Measurements from ENCODE around the gene GATA6.
"Not testable (repeated sequence)": the region's sequence is repeated elsewhere in the genome, so short reads cannot be mapped to it uniquely, and the experiment has no call there.

GATA6 gene

DNA sequence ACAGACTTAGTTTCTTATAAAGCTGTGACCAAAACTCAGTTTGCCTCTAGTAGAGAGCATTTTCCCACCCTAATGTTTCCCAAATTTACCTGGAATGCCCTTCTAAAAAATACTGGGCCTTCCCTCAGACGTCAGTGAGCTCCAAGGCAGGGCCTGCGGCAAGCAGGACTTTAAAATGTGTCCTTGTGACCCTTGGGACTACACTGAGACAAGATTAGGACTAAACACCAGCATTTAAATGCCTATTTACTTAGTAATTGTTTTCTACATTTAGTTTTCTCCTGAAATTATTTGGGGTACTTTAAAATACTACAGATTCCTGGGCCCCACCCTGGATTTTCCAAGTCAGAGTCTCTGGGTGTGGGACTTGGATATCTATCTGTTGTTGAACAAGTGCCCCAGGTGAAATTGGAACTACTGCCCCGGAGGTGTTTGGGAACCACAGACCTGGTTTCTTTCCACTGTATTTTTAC, 14.3 kb downstream of the GATA6 start:
- no peak for DNase-seq

DNA sequence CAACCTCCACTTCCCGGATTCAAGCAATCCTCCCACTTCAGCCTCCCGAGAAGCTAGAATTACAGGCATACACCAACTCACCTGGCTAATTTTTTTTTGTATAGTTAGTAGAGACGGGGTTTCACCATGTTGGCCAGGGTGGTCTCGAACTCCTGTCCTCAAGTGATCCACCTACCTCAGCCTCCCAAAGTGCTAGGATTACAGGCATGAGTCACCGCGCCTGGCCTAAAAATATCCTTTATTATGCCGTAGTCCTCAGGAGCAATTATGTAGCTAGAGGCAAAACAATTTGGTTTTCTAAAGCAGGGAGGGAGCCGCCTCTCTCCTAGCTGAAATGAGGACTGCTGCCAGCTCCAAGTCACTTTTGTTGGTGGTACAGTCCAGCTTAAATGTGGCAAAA, 15.2 kb downstream of the GATA6 start:
- DNase-seq, result not testable (repeated sequence)

DNA sequence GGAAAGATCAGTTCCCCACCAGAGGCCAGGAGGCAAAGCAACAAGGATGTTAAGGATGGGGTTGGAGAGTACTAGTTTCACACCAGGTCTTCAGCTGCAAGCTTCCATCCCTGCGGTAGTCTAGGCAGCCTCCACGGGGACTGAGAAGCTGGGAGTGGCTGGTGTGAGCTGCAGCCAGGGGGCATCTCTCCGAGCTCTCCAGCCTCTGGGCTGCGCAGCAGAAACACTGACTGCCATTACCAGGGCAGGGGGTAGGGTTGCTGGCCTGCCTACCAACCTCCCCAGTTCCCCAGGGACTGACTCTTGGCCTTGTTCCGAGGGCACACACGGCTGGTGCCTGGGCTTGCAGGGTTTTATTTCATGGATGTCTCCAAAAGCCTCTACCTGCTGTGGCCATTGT, 15.9 kb downstream of the GATA6 start:
- DNase-seq, result no peak

DNA sequence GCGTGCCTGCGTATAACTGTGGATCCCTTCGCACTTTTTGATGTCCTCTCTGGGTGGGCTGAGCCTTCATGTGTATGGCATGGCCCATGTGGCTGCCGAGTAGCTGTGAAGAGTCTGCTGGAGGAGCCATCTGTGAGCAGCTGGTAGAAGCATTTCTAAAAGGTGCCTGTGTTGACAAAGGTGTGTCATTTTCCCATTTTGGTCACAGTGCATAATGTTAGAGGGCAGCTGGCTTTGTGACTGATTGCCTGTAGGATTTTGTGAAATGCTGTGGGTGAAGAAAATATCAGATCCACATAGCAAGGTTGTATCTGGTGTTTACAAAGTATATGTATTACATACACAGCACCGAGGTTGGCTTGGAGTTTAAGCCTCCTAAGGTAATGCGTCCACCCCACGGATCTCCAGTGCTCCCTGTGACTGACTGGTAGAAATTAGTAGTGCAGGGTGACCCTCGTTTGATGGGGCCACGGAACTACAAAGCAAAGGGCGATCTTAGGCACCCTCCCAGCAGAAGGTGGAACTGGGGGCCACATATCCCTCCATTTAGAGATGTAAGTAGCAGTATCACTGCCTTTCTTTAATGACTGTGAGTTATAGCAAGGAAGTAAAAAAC, 16.5 kb downstream of the GATA6 start:
- DNase-seq, result no peak

DNA sequence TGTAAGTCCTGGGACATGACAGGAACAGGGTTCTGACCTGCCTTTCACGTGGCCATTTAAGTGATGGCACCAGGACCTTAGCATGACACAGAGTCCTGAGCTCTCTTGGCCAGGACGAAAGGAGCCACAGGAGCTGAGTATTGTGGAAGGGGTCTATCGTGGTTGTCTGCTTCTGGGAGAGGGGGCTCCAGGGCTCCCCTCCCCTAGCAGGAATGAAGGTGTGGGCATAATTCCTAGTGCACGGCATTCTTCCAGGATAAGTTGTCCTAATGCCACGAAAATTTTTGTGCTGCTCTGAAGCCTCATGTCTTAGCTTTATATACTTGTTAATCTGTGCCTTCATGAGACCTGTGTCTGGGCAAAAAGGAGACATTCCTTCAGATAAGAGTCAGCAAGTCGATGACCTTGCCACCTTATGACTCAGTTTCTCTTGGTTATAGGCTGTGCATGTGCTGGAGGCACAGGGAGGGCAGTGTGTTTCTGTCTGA, 17.1 kb downstream of the GATA6 start:
- no peak for DNase-seq

DNA sequence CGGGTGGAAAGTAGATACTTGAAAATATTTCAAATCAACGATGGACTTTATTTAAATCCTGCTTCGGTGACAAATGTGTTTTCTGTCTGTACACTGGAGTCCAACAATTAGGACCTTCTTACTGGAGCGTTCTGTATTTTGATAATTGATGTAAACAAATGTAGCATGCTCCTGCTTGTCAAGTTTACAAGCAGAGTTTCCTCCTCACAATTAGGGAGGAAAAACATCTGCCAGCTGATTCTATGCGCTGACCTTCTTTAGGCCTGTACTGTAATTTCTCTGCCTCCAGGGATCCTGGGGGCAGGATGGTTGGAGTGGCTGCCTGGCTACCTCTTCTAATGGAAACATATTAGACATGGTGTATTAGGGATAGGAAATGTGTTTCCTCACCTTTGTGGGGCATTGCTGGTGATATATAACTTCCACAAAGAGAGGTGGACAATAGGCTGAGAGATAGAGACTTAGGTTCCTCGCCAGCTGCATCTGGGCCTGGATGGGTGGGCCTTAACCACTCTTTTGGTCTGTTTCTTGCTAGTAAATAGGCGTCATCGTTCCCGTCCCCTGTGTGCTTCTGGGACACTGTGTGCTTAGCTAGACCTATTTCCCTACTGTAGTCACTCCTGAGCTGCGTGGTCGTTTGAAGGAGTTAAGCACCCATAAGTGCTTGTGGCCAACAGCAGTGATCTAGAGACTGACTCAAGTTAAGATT, 19.3 kb downstream of the GATA6 start:
- DNase-seq, result no peak

DNA sequence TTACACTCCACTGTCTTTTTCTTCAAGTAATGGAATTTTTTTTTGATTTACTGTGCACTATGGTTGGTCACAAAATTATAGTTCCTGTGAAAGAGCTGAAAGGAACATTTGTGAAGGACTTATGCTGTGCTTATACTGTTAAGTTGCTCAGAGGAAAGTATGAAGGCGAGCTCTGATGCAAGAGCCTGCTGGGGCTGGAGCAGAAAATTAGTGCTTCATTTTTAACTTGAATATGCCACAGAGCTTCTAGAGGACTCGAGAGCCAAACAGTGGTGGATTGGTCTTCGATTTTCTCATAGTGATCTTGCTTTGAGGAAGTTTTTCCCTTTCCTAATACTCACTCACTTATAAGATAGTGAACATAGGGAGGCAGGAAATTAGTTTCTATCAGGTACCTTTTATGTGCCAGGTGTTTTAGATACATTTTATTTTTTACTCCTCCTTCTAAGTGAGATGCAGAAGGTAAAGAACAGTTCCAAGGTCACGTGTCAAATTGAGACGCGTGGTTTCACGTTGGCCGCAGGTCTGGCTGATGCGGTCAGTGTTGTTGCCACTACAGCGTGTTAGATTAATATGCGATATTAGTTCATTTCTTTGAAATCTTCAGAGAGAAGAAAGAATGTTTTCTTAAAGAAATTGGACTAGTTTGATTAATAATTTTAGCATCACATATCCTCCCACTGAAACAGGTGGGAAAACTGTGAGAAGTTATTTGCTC, 20.2 kb downstream of the GATA6 start:
- DNase-seq, result no peak

DNA sequence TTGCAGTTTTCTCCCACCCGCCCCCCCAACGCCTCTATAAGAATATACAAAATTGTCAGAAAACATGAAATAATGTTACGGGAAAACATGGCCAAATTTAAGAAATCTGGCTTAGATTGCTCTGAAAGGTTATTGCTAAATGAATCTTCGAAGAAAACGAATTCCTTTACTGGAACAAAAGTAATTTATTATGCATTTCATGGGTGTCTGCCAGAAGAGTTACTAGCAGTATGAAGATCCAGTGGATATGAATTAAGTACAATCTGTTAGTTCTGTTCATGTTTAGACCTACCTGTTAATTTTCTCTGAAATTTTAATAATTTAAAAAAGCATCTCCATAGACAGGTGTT, 21.9 kb downstream of the GATA6 start:
- no peak for DNase-seq

DNA sequence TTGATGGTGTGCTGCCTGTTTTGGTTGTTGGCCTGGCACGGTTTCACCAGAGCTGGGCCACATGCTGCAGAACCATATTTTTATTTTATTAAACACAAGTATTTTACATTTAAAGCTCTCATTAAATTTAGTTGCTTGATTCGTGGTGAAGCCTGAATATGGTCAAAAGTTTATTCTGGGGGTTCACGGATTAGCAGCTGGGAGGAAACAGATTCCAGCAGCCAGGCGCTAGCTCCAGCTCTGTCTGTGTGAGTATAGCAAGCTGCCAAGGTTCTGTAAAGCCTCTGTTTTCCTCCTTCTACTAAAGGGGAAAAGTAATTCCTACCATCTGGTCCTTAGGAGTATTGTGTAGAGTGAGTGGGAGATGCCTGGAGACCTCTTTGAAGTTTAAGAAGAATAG, 22.5 kb downstream of the GATA6 start:
- no peak for DNase-seq

DNA sequence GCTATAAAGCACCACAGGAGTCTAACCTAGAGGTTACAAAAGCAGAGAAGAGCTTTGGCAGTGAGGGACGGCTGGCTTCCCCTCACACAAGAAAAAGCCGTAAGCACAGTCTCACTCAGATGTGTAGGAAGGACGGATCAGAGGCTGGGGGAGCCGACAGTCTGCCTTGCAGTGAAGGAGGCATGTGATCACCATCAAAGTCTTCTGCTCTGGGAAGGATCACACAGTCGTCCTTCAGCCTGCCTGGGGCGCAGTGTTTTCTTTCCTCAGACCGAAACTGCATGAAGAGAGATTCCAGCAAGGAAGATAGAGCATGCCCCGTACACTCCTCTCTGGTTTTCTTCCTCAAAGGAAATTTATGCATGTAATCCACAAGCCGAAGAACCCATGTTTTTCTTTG, 24.1 kb downstream of the GATA6 start:
- no peak for DNase-seq

DNA sequence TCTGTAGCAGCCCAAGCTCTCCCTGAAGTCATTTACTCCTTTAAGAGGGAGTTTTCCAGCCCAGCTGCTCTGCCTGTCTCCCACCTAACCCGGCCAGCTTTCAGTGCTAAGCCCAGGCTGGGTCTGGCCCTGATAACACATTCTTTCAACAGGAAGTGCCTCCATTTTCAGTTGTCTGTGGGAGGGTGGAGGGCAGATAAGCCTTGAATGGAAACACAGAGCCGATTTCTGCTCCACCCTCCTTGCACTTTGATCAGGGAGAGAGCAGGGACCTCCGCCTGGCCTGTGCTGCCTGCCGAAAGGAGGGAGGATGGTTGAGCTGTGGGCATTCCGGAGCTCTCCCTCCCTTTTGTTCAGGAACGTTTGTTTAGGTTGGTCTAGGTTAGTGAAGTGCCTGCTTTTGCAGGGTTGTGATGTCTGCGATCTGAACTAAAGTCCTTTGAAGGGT, 24.8 kb downstream of the GATA6 start:
- no peak for DNase-seq

DNA sequence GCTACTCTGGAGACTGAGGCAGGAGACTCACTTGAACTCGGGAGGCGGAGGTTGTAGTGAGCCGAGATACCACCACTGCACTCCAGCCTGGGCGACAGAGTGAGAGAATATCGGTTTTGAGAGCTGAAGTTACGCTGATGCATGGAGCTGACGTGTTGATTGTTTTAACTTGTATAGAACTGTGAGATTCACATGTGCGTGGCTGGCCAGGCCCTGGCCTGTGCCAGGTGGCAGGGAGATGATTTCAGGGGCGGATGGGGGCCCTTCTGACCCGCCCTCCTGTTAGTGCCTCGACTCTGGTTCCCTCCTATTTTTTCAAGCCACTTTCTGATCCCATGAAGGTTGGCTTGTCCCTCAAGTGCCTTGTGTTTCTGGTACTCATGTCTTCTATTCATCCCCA, 25.7 kb downstream of the GATA6 start:
- no peak for DNase-seq

DNA sequence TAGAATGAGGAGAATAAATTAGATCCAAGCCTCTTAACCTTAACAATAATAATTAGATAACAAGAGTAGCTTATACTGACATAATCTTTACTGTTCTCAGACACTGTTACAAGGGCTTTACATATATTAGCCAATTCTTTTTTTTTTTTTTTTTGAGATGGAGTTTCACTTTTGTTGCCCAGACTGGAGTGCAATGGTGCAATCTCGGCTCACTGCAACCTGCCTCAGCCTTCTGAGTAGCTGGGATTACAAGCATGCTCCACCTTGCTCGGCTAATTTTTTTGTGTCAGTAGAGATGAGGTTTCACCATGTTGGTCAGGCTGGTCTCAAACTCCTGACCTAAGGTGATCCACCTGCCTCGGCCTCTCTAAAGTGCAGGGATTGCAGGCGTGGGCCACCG, 27.6 kb downstream of the GATA6 start:
- DNase-seq, result not testable (repeated sequence)

DNA sequence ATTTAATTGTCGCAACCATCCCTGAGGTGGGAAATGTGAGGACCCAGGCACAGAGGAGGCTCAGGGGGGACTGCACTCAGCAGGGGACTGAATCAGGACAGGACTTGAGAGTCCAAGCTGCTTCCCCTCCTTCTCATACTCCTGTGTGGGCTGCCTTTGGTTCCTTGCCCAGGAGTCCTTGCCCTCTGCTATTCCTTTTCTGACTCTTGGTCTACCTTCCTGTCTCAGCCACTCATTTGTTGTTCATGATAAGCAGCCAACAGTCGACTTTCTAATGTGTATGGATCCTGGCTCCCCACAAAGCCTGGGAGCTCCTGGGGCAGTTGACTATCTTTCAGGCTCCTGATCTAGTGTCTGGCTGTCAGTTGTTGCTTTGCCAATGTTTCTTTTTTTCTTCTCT, 28.3 kb downstream of the GATA6 start:
- no peak for DNase-seq

DNA sequence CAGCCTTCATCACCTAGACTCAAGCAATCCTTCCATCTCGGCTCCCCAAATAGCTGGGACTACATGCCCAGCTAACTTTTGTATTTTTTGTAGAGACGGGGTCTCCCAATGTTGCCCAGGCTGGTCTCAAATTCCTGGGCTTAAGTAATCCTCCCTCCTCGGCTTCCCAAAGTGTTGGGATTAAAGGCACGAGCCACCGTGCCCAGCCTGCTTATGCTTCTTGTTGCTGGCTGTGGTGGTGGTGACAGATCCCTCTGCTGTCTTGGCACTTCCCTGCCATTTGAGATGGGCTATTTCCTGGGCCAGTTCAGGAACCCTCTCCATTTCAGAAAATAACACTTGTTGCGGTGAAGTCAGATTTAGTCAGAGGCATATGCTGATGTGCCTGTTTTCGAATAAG, 28.8 kb downstream of the GATA6 start:
- DNase-seq, result no peak

DNA sequence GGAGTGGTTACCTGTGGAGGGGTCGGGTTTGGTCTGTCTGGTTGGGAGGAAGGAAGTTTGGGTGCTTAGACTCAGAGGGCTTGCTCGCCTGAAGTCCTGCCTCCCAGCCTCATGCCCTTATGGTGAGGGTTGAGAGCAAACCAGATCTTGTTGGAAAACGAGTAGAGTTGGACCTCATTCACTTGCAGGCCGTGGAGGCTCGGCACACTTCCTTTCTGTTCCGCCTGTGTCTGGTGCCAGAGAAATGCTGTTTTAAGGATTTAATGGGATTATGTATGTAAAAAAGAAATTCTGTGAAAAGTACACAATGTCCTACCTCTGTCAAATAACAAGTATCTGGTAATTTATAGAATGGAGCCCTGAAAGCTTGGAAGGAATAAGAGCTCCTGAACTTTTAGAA, 29.6 kb downstream of the GATA6 start:
- no peak for DNase-seq

DNA sequence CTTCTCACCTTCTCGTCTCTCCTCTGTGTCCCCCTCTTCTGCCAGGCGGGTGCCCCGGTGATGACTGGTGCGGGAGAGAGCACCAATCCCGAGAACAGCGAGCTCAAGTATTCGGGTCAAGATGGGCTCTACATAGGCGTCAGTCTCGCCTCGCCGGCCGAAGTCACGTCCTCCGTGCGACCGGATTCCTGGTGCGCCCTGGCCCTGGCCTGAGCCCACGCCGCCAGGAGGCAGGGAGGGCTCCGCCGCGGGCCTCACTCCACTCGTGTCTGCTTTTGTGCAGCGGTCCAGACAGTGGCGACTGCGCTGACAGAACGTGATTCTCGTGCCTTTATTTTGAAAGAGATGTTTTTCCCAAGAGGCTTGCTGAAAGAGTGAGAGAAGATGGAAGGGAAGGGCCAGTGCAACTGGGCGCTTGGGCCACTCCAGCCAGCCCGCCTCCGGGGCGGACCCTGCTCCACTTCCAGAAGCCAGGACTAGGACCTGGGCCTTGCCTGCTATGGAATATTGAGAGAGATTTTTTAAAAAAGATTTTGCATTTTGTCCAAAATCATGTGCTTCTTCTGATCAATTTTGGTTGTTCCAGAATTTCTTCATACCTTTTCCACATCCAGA, 31.3 kb downstream of the GATA6 start:
- no peak for DNase-seq

DNA sequence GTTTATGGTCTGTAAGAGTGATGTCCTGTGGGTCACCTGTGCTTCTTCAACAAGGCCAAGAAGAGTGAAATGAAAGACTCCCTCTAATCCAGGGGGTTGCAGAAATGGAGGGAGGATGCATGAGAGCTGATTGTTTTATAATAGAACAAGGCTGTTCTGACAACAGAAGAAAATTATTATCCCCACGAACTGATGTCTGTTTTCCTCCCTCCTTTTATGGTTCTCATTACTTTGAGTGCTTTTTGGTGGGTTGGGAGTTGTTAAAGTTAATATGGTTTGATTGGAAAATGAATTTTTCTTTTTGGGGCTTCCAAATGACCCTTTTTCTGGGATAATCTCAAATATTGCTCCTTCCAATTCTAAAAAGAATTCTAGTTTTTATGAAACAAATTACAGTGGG, 33.6 kb downstream of the GATA6 start:
- DNase-seq, result no peak

DNA sequence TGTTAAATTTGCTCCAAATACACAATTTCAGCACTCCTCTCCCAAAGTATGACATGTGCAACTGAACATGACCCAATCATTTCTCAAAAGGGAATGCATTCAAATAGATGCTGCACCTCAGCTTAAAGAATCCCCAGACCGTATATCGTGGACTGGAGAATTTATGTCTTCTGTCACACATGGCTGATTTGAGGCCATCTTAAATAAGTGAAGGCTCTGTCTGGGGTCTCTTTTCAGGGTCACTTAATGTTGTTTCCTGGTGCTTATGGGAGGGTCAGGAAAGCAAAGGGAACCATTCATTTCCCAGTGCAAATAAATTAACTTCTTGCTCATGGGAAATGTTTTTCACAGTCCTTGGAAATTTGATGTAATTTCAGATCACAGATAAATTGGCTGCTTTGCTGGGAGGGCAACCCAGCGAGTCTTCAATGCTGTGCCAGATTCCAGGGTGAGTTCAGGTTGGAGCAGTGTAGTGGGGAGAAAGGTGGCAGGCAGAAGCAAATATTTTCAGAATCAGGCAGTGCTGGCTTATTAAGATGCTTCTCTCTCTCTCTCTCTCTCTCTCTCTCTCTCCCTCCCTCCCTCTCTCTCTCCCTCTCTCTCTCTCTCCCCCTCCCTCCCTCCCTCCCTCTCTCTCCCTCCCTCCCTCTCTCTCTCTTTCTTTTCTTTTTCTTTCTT, 34.3 kb downstream of the GATA6 start:
- DNase-seq, result no peak

DNA sequence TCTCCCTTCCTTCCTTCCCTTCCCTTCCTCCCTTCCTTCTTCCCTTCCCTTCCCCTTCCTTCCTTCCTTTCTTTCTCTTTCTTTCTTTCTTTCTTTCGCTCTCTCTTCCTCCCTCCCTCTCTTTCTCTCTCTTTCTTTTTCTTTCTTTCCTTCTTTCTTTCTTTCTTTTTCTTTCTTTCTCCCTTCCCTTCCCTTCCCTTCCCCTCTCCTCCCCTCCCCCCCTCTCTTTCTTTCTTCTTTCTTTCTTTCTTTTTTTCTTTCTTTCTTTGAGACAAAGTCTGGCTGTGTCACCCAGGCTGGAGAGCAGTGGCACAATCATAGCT, 34.8 kb downstream of the GATA6 start:
- no peak for DNase-seq

DNA sequence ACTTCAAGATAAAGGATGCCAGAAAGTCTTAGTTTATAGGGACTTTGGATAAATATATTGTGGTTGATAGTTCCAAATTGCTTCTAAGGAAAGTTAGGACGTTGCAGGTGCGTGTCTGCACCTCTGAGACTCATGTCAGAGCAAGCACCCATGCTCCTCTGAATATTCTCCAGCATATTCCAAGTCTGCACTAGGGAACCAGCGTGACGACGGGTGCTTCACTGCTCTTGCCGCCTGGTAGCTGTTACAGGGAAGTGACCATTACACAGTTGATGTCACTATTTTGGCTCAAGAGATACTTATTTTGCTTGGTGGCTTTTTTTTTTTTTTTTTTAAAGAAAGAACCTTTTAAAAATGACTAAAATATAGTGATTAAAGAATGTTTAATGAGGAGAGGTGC, 35.6 kb downstream of the GATA6 start:
- no peak for DNase-seq

DNA sequence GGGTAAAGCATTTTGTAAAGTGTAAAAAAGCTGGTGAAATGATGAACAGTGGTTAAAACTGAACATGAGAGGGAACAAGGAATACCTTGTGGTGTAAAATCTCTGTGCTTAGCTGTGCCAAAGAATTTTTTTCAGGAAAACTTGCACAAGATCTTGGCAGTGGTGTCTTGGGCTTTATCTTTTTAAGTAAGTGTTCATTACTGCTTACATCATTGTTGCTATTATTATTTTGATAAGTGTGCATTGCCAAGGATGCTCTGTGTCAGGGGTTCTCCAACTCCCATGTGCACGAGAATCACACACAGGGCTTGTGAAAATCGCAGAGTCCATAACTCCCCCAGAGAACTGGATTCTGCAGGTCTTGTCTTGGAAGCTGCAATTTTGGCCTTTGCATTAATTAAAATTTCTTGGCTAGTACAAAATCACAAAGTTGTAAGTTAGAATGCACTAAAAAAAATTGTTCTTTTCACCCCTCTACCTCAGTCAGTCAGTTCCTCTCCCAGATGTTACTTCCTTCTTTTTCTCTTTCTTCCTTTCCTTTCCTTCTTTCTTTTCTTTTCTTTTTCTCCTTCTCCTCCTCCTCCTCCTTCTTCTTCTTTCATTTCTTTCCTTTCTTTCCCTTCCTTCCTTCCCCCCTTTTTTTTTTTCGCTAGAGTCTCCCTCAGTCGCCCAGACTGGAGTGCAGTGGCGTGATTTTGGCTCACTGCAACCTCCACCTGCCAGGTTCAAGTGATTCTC, 37.8 kb downstream of the GATA6 start:
- no peak for DNase-seq
